Cortex of kidney (tissue), 1 donor: Measurements from ENCODE around the gene VSTM1.

Source experiments
- DNase-seq: peaks from one replicate; lab custom pipeline; 2025; lab: John Stamatoyannopoulos, UW

VSTM1 gene

GRCh38 chr19:54010474-54010873 lies 53.2 kb downstream of the VSTM1 start:
- no peak for DNase-seq

GRCh38 chr19:54009440-54009839 lies 54.3 kb downstream of the VSTM1 start:
- DNase-seq = no peak

- no peak for DNase-seq
Measured at GRCh38 chr19:54002495-54003315, 61.0 kb downstream of the VSTM1 start.

- DNase-seq = no peak
Measured at GRCh38 chr19:54001496-54001895, 62.2 kb downstream of the VSTM1 start.

GRCh38 chr19:53999694-54000093 lies 64.0 kb downstream of the VSTM1 start:
- no peak for DNase-seq

- DNase-seq = no peak
Measured at GRCh38 chr19:53998223-53998622, 65.5 kb downstream of the VSTM1 start.

- DNase-seq = no peak
Measured at GRCh38 chr19:53994811-53995210, 68.9 kb downstream of the VSTM1 start.

GRCh38 chr19:53993448-53993847 lies 70.2 kb downstream of the VSTM1 start:
- DNase-seq = no peak

- DNase-seq = no peak
Measured at GRCh38 chr19:53992815-53993214, 70.9 kb downstream of the VSTM1 start.

- DNase-seq = no peak
Measured at GRCh38 chr19:53992211-53992610, 71.5 kb downstream of the VSTM1 start.

- no peak for DNase-seq
Measured at GRCh38 chr19:53991224-53992113, 72.2 kb downstream of the VSTM1 start, which contains the start of gene CACNG6. TSS of gene CACNG6 (plus strand) at chr19:53991637. CDS start at chr19:53992878, 1,241 bp downstream.
